ENCODE data around the gene KRT76. TPM values are rescaled to one million over a fixed set of nuclear protein-coding genes. Genes with fewer than 3 reads are reported as not detected.

KRT76 gene
- total and polyA plus RNA-seq, 10 of the 15 experiments (the other 5 are each of a cell fraction or from before 2014, with no cell fraction given): not detected

GRCh38 chr12:52822771-52823510 is 45.8 kb upstream of the KRT76 start (continued):
- TF ChIP-seq PRDM15 (CRISPR knock-in tag; IDR thresholded peaks at IDR 0.05) (no peak), TARDBP (IDR thresholded peaks at IDR 0.05; ENCODE audit: borderline replicate concordance) (no peak), SMAD5 (IDR thresholded peaks at IDR 0.05; ENCODE audit: low read depth) (no peak), POLR2AphosphoS5 (IDR thresholded peaks at IDR 0.05; ENCODE audit: low read length) (no peak), RELA (IDR thresholded peaks at IDR 0.05; ENCODE audit: borderline replicate concordance, partially characterized antibody) (no peak), E4F1 (IDR thresholded peaks at IDR 0.05; ENCODE audit: borderline replicate concordance, partially characterized antibody) (no peak)

All from GM12878 (cell line).